Activated CD4-positive, alpha-beta T cell treated with anti-CD3 and anti-CD28 coated beads, Interleukin-2, amount 10 ng/mL, durations not matched to agents 24 days and 14 days (primary cell): ENCODE results near the gene ABLIM2. TPM values are rescaled to one million over a fixed set of nuclear protein-coding genes. Genes with fewer than 3 reads are reported as not detected.

Source experiments
- DNase-seq: peaks from one replicate; pipeline ENCODE4 v3.0.0; 2022
- H3K27ac Mint-ChIP-seq: one replicate; pipeline ENCODE4 v1.8.0; 2022; ENCODE audit warnings: mild to moderate bottlenecking, mixed read lengths
- H3K27me3 Mint-ChIP-seq: one replicate; pipeline ENCODE4 v1.8.0; 2022; ENCODE audit warnings: mixed read lengths
- H3K36me3 Mint-ChIP-seq: one replicate; pipeline ENCODE4 v1.8.0; 2022; ENCODE audit warnings: low read depth, mild to moderate bottlenecking, mixed read lengths
- H3K4me1 Mint-ChIP-seq: one replicate; pipeline ENCODE4 v1.8.0; 2021; ENCODE audit warnings: mixed read lengths
- H3K4me3 Mint-ChIP-seq: one replicate; pipeline ENCODE4 v1.8.0; 2022; ENCODE audit warnings: mild to moderate bottlenecking, moderate library complexity, mixed read lengths
- H3K9me3 Mint-ChIP-seq: one replicate; pipeline ENCODE4 v1.8.0; 2021; ENCODE audit warnings: mixed read lengths
- intact Hi-C: fragments of 100-400 bp; cut with micrococcal nuclease; formaldehyde crosslinking; loops from one replicate; pipeline ENCODE4 v1.15.1; 2023
- total RNA-seq: library from RNA; stranded (reverse); gene quantifications from 2 replicates; pipeline ENCODE4 v1.2.3, GENCODE V29; 2022

The ABLIM2 gene
- total RNA-seq, 1 donor from 2014 or later: 0.63 TPM

GRCh38 chr4:8175686-8176085, 17.1 kb upstream of the ABLIM2 start:
- H3K4me1 Mint-ChIP-seq: no peaks in the 10 kb centered on the region
- H3K27me3 Mint-ChIP-seq: no peaks in the 10 kb centered on the region
- H3K4me3 Mint-ChIP-seq: no peak overlapping the region

GRCh38 chr4:8174970-8175369, 16.4 kb upstream of the ABLIM2 start:
- Mint-ChIP-seq H3K27ac (no peak overlapping the region), H3K9me3 (no peaks in the 10 kb centered on the region), H3K4me3 (no peak overlapping the region), H3K27me3 (no peaks in the 10 kb centered on the region), H3K36me3 (no peaks in the 10 kb centered on the region), H3K4me1 (no peaks in the 10 kb centered on the region)
- DNase-seq: no peak
- intact Hi-C loops: no loop called here

More at GRCh38 chr4:8175686-8176085, 17.1 kb upstream of the ABLIM2 start:
- no peaks in the 10 kb centered on the region for H3K9me3 Mint-ChIP-seq
- no peaks in the 10 kb centered on the region for H3K36me3 Mint-ChIP-seq
- intact Hi-C loops: loop anchor here (2.0 kb wide), 2 partner anchors 25 to 229 kb away; no protein-coding TSS in a partner anchor
- no peak overlapping the region for H3K27ac Mint-ChIP-seq
- DNase-seq: no peak

GRCh38 chr4:8173492-8174242, 15.1 kb upstream of the ABLIM2 start:
- intact Hi-C loops: no loop called here
- Mint-ChIP-seq H3K9me3 (peaks cover under 1% of the 10 kb centered on the region), H3K4me1 (no peaks in the 10 kb centered on the region)

GRCh38 chr4:8171984-8172924, 13.6 kb upstream of the ABLIM2 start:
- H3K4me1 Mint-ChIP-seq: no peaks in the 10 kb centered on the region
- intact Hi-C loops: no loop called here
- no peak overlapping the region for H3K27ac Mint-ChIP-seq
- no peaks in the 10 kb centered on the region for H3K36me3 Mint-ChIP-seq
- no peaks in the 10 kb centered on the region for H3K27me3 Mint-ChIP-seq
- DNase-seq: no peak
- peaks cover 7% of the 10 kb centered on the region for H3K9me3 Mint-ChIP-seq
- H3K4me3 Mint-ChIP-seq: no peak overlapping the region

More at GRCh38 chr4:8173492-8174242, 15.1 kb upstream of the ABLIM2 start:
- no peak overlapping the region for H3K4me3 Mint-ChIP-seq
- DNase-seq: no peak
- no peaks in the 10 kb centered on the region for H3K36me3 Mint-ChIP-seq
- no peak overlapping the region for H3K27ac Mint-ChIP-seq
- H3K27me3 Mint-ChIP-seq: no peaks in the 10 kb centered on the region

GRCh38 chr4:8171266-8171665, 12.7 kb upstream of the ABLIM2 start:
- Mint-ChIP-seq H3K27ac (no peak overlapping the region), H3K36me3 (no peaks in the 10 kb centered on the region), H3K27me3 (peaks cover 2% of the 10 kb centered on the region), H3K4me1 (no peaks in the 10 kb centered on the region), H3K4me3 (no peak overlapping the region), H3K9me3 (peaks cover 15% of the 10 kb centered on the region)
- intact Hi-C loops: no loop called here
- no peak for DNase-seq

- intact Hi-C loops: no loop called here
- H3K4me3 Mint-ChIP-seq: no peak overlapping the region
- H3K36me3 Mint-ChIP-seq: no peaks in the 10 kb centered on the region
- H3K27me3 Mint-ChIP-seq: peaks cover 2% of the 10 kb centered on the region
- peaks cover 16% of the 10 kb centered on the region for H3K9me3 Mint-ChIP-seq
- no peak for DNase-seq
- no peak overlapping the region for H3K27ac Mint-ChIP-seq
- no peaks in the 10 kb centered on the region for H3K4me1 Mint-ChIP-seq
Measured at GRCh38 chr4:8170341-8170740, 11.7 kb upstream of the ABLIM2 start.

- intact Hi-C loops: no loop called here
- peaks cover 16% of the 10 kb centered on the region for H3K9me3 Mint-ChIP-seq
Measured at GRCh38 chr4:8169763-8170162, 11.2 kb upstream of the ABLIM2 start.

GRCh38 chr4:8168832-8169598, 10.4 kb upstream of the ABLIM2 start:
- Mint-ChIP-seq H3K4me1 (no peaks in the 10 kb centered on the region), H3K36me3 (no peaks in the 10 kb centered on the region), H3K27ac (no peak overlapping the region), H3K27me3 (peaks cover 2% of the 10 kb centered on the region), H3K4me3 (no peak overlapping the region), H3K9me3 (peaks cover 16% of the 10 kb centered on the region)
- DNase-seq: no peak
- intact Hi-C loops: no loop called here

More at GRCh38 chr4:8169763-8170162, 11.2 kb upstream of the ABLIM2 start:
- peaks cover 2% of the 10 kb centered on the region for H3K27me3 Mint-ChIP-seq
- H3K27ac Mint-ChIP-seq: no peak overlapping the region
- no peaks in the 10 kb centered on the region for H3K4me1 Mint-ChIP-seq
- H3K36me3 Mint-ChIP-seq: no peaks in the 10 kb centered on the region
- no peak overlapping the region for H3K4me3 Mint-ChIP-seq
- DNase-seq: no peak

GRCh38 chr4:8168232-8168631, 9.6 kb upstream of the ABLIM2 start:
- intact Hi-C loops: no loop called here
- H3K9me3 Mint-ChIP-seq: peaks cover 16% of the 10 kb centered on the region
- H3K36me3 Mint-ChIP-seq: no peaks in the 10 kb centered on the region
- no peak overlapping the region for H3K27ac Mint-ChIP-seq
- no peak overlapping the region for H3K4me3 Mint-ChIP-seq
- no peak for DNase-seq
- H3K4me1 Mint-ChIP-seq: no peaks in the 10 kb centered on the region
- peaks cover 2% of the 10 kb centered on the region for H3K27me3 Mint-ChIP-seq

- Mint-ChIP-seq H3K9me3 (peaks cover 16% of the 10 kb centered on the region), H3K4me1 (no peaks in the 10 kb centered on the region), H3K27me3 (peaks cover 2% of the 10 kb centered on the region), H3K4me3 (no peak overlapping the region), H3K27ac (no peak overlapping the region), H3K36me3 (no peaks in the 10 kb centered on the region)
- intact Hi-C loops: no loop called here
- no peak for DNase-seq
Measured at GRCh38 chr4:8167815-8168214, 9.2 kb upstream of the ABLIM2 start.

GRCh38 chr4:8167291-8167690, 8.7 kb upstream of the ABLIM2 start:
- DNase-seq: no peak
- Mint-ChIP-seq H3K4me3 (no peak overlapping the region), H3K27me3 (peaks cover 2% of the 10 kb centered on the region), H3K9me3 (peaks cover 16% of the 10 kb centered on the region), H3K27ac (no peak overlapping the region), H3K4me1 (no peaks in the 10 kb centered on the region), H3K36me3 (no peaks in the 10 kb centered on the region)
- intact Hi-C loops: no loop called here

- H3K9me3 Mint-ChIP-seq: peaks cover 16% of the 10 kb centered on the region
- H3K36me3 Mint-ChIP-seq: no peaks in the 10 kb centered on the region
- H3K27ac Mint-ChIP-seq: no peak overlapping the region
- H3K4me1 Mint-ChIP-seq: no peaks in the 10 kb centered on the region
- intact Hi-C loops: no loop called here
- peaks cover 5% of the 10 kb centered on the region for H3K27me3 Mint-ChIP-seq
- DNase-seq: no peak
- H3K4me3 Mint-ChIP-seq: no peak overlapping the region
Measured at GRCh38 chr4:8165374-8165896, 6.8 kb upstream of the ABLIM2 start.

GRCh38 chr4:8164687-8165086, 6.1 kb upstream of the ABLIM2 start:
- peaks cover 3% of the 10 kb centered on the region for H3K4me1 Mint-ChIP-seq
- H3K27ac Mint-ChIP-seq: no peak overlapping the region
- peaks cover 8% of the 10 kb centered on the region for H3K27me3 Mint-ChIP-seq
- no peaks in the 10 kb centered on the region for H3K36me3 Mint-ChIP-seq
- intact Hi-C loops: no loop called here
- peaks cover 16% of the 10 kb centered on the region for H3K9me3 Mint-ChIP-seq
- DNase-seq: no peak
- no peak overlapping the region for H3K4me3 Mint-ChIP-seq
